GM12878 (cell line): ENCODE measurements around the gene KRT6B.

Experiments used
- CHD2 ChIP-seq: IDR thresholded peaks from 2 replicates; pipeline ENCODE4 v1.6.1; 2011; ENCODE audit warnings: low read depth, low read length, improper control_type of control experiment, borderline replicate concordance
- EP300 ChIP-seq, 2 experiments: fragments of 150-350 bp in 1 of 2; IDR thresholded peaks; 2 replicates each; pipeline ENCODE4 v1.6.1; 2011 to 2012; ENCODE audit warnings: low read depth in 2 of 2, low read length in 2 of 2, borderline replicate concordance in 1 of 2, improper control_type of control experiment in 1 of 2, inconsistent platforms in 1 of 2; ENCODE audit not compliant: control insufficient read depth in 1 of 2
- EZH2 ChIP-seq: IDR thresholded peaks from 2 replicates; pipeline ENCODE4 v1.6.1; 2012; ENCODE audit warnings: low read depth, mild to moderate bottlenecking, control low read depth, inconsistent platforms, low read length, borderline replicate concordance; ENCODE audit not compliant: control insufficient read depth
- FOXM1 ChIP-seq: IDR thresholded peaks from 2 replicates; pipeline ENCODE4 v1.6.1; 2012; ENCODE audit warnings: low read depth, mild to moderate bottlenecking, inconsistent platforms, low read length, moderate library complexity
- POLR2A ChIP-seq: IDR thresholded peaks from 2 replicates; pipeline ENCODE4 v1.6.1; 2011; ENCODE audit warnings: low read depth, mild to moderate bottlenecking, low read length
- RAD21 ChIP-seq: IDR thresholded peaks from 2 replicates; pipeline ENCODE4 v1.6.1; 2011; ENCODE audit warnings: mild to moderate bottlenecking, low read depth, low read length, moderate library complexity; ENCODE audit not compliant: insufficient read depth
- SPI1 ChIP-seq: IDR thresholded peaks from 2 replicates; pipeline ENCODE4 v1.6.1; 2011; ENCODE audit warnings: low read depth, mild to moderate bottlenecking, low read length, moderate library complexity, borderline replicate concordance; ENCODE audit not compliant: insufficient read depth
- TBL1XR1 ChIP-seq: IDR thresholded peaks from 2 replicates; pipeline ENCODE4 v1.6.1; 2012; ENCODE audit warnings: low read depth, low read length, improper control_type of control experiment
- ZNF217 ChIP-seq: fragments of 450-650 bp; IDR thresholded peaks from 2 replicates; pipeline ENCODE4 v1.6.1; 2017; ENCODE audit warnings: antibody characterized with exemption, mild to moderate bottlenecking
- TF ChIP-seq, protein P1 (sequence below), 3 experiments: IDR thresholded peaks in 2 of 3; conservative IDR thresholded peaks in 1 of 3; 2 replicates each; pipeline ENCODE4 v1.5.1; 2011; ENCODE audit warnings: low read depth in 3 of 3, low read length in 3 of 3, mild to moderate bottlenecking in 3 of 3, control low read depth in 2 of 3, moderate library complexity in 2 of 3, inconsistent platforms in 1 of 3, mixed read lengths in 1 of 3; ENCODE audit not compliant: control insufficient read depth in 2 of 3, insufficient read depth in 1 of 3; ENCODE audit errors: extremely low read depth in 1 of 3
- TF ChIP-seq, protein P2 (sequence below): IDR thresholded peaks from 2 replicates; pipeline ENCODE4 v1.6.1; 2011; ENCODE audit warnings: low read depth, low read length, improper control_type of control experiment, borderline replicate concordance
- TF ChIP-seq, protein P3 (sequence below): fragments of 450-650 bp; IDR thresholded peaks from 2 replicates; pipeline ENCODE4 v1.6.1; 2017; ENCODE audit warnings: mild to moderate bottlenecking, moderate library complexity

DNA sequence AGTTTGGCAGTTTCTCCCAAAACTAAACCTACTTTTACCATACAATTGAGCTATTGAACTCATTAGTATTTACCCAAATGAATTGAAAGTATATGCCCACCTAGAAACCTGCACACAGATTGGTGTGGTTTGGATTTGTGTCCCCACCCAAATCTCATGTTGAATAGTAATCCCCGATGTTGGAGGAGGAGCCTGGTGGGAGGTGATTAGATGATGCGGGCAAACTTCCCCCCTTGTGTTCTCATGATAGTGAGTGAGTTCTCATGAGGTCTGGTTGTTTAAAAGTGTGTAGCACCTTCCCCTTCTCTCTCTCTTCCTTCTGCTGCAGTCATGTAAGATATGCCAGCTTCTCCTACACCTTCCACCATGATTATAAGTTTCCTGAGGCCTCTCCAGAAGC is 25.7 kb upstream of the KRT6B start:
- TF ChIP-seq SPI1 (no peak), CHD2 (no peak), ZNF217 (no peak), EZH2 (no peak), POLR2A (no peak), RAD21 (no peak), EP300 (IDR thresholded peaks at IDR 0.05; ENCODE audit: borderline replicate concordance in 1 of 2, control insufficient read depth in 1 of 2, low read depth in 2 of 2, low read length in 2 of 2) (no peak), TBL1XR1 (no peak), FOXM1 (no peak)
- TF ChIP-seq, protein P1, sequence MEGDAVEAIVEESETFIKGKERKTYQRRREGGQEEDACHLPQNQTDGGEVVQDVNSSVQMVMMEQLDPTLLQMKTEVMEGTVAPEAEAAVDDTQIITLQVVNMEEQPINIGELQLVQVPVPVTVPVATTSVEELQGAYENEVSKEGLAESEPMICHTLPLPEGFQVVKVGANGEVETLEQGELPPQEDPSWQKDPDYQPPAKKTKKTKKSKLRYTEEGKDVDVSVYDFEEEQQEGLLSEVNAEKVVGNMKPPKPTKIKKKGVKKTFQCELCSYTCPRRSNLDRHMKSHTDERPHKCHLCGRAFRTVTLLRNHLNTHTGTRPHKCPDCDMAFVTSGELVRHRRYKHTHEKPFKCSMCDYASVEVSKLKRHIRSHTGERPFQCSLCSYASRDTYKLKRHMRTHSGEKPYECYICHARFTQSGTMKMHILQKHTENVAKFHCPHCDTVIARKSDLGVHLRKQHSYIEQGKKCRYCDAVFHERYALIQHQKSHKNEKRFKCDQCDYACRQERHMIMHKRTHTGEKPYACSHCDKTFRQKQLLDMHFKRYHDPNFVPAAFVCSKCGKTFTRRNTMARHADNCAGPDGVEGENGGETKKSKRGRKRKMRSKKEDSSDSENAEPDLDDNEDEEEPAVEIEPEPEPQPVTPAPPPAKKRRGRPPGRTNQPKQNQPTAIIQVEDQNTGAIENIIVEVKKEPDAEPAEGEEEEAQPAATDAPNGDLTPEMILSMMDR (IDR thresholded peaks at IDR 0.05 in 2 of 3, conservative IDR thresholded peaks at IDR 0.05 in 1 of 3; ENCODE audit: control insufficient read depth in 2 of 3, extremely low read depth in 1 of 3, insufficient read depth in 1 of 3, low read depth in 3 of 3, low read length in 3 of 3) = no peak
- TF ChIP-seq, protein P2, sequence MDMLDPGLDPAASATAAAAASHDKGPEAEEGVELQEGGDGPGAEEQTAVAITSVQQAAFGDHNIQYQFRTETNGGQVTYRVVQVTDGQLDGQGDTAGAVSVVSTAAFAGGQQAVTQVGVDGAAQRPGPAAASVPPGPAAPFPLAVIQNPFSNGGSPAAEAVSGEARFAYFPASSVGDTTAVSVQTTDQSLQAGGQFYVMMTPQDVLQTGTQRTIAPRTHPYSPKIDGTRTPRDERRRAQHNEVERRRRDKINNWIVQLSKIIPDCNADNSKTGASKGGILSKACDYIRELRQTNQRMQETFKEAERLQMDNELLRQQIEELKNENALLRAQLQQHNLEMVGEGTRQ = no peak
- TF ChIP-seq, protein P3, sequence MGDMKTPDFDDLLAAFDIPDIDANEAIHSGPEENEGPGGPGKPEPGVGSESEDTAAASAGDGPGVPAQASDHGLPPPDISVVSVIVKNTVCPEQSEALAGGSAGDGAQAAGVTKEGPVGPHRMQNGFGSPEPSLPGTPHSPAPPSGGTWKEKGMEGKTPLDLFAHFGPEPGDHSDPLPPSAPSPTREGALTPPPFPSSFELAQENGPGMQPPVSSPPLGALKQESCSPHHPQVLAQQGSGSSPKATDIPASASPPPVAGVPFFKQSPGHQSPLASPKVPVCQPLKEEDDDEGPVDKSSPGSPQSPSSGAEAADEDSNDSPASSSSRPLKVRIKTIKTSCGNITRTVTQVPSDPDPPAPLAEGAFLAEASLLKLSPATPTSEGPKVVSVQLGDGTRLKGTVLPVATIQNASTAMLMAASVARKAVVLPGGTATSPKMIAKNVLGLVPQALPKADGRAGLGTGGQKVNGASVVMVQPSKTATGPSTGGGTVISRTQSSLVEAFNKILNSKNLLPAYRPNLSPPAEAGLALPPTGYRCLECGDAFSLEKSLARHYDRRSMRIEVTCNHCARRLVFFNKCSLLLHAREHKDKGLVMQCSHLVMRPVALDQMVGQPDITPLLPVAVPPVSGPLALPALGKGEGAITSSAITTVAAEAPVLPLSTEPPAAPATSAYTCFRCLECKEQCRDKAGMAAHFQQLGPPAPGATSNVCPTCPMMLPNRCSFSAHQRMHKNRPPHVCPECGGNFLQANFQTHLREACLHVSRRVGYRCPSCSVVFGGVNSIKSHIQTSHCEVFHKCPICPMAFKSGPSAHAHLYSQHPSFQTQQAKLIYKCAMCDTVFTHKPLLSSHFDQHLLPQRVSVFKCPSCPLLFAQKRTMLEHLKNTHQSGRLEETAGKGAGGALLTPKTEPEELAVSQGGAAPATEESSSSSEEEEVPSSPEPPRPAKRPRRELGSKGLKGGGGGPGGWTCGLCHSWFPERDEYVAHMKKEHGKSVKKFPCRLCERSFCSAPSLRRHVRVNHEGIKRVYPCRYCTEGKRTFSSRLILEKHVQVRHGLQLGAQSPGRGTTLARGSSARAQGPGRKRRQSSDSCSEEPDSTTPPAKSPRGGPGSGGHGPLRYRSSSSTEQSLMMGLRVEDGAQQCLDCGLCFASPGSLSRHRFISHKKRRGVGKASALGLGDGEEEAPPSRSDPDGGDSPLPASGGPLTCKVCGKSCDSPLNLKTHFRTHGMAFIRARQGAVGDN = no peak
